GM21576 (cell line): ENCODE measurements around the gene PIAS2.
A peak's percentile ranks its signal among the peaks of the same experiment; 100 is the strongest.

ENCODE experiments used
- ATAC-seq: cut with Tn5 transposase; IDR thresholded peaks from one replicate; pipeline ENCODE4 v1.9.1; 2021; ENCODE audit warnings: mild to moderate bottlenecking, moderate library complexity; ENCODE audit not compliant: unreplicated experiment

PIAS2 gene

DNA sequence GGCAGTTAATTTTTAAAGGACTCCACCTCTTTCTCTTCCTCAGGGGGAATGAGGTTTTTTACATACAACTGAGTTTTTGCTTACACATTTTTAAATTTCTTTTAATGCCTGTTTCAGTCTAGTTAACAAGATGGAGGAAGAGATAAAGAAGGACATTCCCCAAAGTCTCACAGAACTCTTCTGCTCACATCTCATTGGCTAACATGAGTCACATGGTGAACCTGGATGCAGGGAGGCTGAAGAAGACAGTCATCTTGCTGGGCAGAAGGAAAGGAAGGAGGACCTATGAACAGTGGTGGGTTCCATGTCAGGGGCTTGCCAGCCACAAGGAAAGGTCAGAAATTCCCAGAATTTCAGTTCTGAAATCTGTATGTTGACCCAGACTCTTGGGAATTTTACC is 150.1 kb downstream of the PIAS2 start:
- no peak for ATAC-seq

DNA sequence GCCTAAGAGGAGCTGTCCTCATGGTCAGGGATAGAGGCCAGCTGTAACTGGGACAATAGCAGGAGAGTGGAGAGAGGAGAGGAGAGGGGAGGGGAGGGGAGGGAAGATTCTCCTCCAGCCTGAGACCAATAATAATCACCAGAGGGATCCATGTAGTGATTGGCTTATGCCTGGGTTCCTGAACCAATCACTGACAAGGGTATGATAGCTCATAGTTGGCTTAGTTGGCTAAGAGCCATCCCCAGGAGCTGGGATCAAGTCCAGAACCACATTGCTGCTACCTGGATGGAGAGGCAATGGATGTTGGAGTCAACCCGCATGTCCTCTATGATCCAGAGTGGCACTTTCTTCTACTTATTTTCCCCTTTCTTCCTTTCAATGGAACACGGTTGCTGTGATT is 152.7 kb downstream of the PIAS2 start:
- ATAC-seq: no peak

DNA sequence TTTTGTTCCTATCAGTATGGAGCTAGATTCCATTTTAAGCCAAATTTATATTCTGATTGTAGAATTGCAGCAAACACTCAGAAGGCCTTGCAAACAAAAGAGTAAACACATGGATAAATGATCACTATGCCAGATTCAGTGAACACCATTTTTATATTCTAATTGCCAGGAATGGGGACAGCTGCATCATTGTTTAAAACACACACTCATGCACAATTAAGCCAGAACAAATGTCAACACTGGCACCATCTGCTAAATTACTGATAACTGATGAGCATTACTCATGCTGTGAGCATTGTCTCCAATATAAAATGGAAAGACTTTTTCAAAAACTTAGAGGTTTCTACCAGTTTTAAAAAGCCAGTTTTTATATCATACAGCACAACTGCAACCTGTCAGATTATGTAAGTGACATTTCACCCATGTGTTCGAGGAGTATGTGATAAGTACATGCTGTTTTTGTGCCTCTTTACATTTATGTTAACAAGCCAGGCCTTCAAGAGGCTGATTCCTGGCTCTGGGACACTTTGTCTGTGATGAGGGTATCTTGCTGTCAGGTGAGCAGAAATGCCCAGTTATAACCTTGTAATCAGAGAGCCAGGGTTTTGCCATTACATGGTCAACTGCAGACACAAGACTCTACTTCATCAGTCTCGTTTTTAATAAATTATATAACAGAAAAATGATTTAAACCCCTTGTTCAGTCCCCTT is 156.1 kb downstream of the PIAS2 start:
- ATAC-seq: no peak

DNA sequence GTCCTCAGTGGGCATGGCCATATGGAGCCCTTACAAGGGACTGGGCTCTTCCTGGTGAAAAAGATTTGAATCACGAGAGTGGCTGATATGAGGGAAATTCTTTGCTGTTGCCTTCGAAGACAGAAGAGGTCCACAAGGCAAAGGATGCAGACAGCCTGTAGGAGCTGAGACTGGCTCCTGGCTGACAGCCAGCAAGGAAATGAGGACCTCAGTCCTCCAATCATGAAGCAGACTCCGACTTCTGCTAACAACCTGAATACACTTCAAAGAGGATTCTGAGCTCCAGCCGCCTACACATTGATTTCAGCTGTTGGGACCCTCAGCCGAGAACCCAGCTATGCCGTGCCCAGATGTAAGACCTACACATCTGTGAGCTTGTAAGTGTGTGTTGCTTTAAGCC is 157.4 kb downstream of the PIAS2 start:
- no peak for ATAC-seq

DNA sequence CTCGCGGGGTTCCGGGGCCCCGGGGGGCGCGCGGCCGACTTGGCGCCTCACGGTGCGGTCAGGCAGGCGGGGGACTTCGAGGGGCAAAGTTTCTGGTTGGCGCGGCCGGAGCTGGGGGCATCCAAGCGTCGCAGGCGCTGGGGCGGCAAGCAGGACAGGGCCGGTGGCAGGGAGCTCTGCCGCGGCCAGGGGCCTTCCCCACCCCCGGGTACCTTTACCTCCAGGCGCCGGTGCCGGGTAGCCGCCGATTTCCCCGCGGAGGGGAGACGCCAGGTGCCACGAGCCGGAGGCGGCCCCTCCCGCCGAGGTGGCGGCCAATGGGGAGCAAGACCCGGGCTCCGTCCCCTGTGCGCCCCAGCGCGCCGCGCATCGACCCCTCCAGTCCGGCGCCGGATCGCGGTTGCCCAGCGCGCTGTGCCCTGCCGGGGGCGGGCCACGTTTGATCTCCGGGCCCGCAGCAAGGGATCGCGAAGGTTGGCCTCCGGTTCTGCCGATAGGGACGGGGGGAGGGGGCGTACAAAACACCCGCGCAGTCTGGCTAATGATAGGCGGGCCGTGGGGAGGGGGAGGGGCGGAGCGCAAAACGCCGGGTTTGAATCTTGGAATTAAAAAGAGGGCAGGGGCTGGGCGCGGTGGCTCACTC is 160.6 kb downstream of the PIAS2 start, which contains the start of gene ST8SIA5:
ST8SIA5 (minus strand) TSS at position 495 of the 643 bp plus-strand sequence. CDS start 545 bp downstream, outside the sequence.
- ATAC-seq: no peak

DNA sequence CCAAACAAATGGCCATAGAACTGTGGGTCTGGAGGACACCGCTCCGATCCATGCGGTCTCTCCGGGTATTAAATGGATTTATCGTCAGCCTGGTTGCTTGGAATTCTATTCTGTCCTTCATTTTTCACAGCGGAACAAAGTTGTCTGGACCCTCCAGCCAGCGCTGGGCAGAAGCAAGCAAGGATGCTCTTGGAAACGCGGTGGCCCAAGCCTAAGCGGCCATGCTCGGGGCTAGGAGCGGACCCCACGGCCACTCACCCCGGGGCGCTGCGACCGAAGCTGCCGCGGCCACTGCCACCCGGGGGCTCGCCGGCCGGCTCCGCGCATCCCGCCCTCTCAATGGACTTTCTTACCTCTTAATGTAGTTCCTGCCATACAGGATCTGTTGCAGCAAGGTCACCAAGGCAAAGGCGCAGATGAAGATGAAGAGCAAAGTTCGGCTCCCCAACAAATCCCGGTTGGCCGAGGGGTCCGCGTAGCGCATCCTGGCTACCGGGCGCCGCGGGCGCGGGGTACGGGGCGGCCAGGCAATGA is 161.2 kb downstream of the PIAS2 start:
- ATAC-seq: no peak

DNA sequence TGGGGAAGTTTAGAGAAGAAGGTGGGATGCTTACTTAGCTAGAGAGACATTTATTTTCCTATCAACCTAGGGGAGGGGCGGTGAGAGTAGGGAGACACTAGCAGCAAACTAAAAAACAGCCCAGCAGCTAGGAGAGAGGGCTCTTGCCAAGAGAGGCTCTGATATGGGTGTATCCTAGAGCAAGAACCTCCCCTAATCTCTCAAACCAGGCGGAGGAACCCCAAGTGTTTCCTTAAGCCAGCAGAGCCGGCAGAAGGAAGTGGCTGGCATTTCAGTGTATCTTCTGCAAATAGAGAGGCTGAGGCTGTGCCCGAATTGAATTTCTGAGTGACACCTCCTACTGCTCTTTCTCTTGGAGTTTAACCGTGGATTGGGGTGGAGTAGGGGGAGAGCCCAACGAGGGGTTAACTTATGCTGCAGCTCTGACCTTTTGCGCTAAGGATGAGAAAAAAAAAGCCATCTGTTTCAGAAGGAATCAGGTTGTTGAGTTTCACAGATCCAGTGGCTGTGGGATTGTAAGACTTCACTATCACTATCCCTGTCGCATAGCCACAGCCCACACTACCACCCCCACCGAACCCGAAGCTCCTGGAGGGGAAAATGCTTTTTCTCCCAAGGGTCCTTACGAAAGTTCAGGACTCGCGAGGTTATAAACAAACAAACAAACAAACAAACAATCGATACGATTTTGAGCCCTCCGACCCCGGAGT is 161.8 kb downstream of the PIAS2 start:
- no peak for ATAC-seq

DNA sequence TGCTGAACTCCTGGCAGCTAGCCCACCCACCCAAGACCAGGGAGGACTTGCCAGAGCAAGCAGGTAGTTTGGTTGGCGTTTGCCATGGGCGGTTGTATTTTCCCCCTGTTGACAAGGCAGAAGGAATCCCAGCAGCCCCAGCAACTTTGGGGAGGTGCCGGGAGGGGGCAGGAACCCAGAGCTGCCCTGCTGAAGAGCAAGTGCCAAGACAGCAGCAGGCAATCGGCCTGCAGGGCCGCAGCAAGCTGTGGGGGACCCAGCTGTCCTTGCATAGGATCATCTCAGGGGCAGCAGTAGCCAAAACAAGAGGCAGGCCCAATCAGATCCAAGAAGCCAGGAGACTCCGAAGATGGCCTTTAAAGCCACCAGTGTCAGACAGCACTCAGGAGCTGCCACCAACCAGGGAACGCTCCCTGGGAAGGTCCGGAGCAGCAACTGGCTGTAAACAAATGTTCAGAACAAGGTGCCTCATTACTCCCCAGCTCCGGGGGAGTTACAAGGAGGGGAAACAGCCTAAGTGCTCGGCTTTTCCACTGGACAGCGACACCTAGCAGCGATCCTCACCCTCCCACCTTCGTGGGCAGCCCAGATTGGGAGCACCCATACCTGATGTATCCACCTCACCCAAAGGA is 162.5 kb downstream of the PIAS2 start:
- ATAC-seq: no peak

DNA sequence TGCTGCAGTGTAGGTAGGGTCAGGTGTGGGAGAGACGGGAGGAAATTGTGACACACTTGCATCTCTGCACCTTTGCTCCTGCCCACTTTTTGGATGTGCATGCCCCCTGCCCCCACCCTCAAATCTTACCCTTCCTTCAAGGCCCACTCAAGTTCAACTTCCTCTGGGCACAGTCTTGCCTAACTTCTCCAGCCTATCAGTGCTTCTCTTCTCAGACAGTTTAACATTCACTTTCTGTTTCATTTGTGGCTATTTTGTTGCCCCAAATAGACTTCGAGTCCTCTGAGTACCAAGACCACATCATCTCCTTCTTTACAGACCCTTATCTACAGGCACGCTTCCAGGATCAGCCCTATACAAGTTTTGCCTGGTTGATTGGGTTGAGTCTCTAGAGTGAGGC is 163.1 kb downstream of the PIAS2 start:
- ATAC-seq: peak; percentile 60
